NCI-H345 treated with DMSO at 0.1 percent for 48 hours (cell line): ENCODE measurements around the gene CEACAM19.
"Not testable (repeated sequence)": the region's sequence is repeated elsewhere in the genome, so short reads cannot be mapped to it uniquely, and the experiment has no call there.

ENCODE experiments used
- DNase-seq: peaks from one replicate; lab custom pipeline; 2025; ENCODE audit not compliant: unreplicated experiment; lab: John Stamatoyannopoulos, UW

CEACAM19 gene

GRCh38 chr19:44671400-44671799, at the start of gene CEACAM19:
TSS of gene CEACAM19 (plus strand) at chr19:44671482. CDS start at chr19:44671932, 450 bp downstream.
- no peak for DNase-seq

DNA sequence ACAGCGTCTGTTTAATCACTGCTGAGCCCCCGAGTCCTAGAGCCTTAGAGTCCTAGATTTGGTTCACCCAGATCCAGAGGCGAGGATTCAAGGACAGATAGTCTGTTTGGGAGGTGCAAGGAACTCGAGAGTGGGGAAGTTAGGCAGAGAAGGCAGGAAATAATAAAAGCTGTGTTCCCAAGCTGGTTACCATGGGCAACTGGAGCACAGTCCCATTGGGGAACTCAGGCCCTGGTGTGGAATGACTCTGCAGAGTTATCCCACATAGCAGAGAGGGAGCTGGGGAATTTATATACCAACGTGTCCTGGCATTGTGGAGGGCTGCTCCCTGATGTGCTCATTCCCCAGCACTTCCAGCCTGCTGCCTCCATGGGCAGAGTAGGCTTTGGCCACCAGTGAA, 48.2 kb upstream of the CEACAM19 start:
- DNase-seq: no peak

DNA sequence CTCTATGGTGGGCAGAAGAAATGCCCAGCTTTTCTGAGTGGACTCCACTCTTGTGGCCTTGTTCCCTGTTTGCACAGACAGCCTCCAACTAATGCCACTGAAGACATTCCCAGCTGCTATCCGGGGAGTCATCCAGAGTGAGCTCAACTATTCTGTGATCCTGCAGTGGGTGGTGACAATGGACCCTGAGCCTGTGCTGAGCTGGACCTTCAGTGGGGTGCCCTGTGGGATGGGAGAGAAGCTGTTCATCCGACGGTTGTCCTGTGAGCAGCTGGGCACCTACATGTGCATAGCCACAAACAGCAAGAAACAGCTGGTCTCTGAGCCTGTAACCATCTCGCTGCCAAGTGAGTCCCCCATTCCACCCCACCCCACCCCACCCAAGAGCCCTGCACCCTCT, 47.7 kb upstream of the CEACAM19 start:
- DNase-seq: no peak

DNA sequence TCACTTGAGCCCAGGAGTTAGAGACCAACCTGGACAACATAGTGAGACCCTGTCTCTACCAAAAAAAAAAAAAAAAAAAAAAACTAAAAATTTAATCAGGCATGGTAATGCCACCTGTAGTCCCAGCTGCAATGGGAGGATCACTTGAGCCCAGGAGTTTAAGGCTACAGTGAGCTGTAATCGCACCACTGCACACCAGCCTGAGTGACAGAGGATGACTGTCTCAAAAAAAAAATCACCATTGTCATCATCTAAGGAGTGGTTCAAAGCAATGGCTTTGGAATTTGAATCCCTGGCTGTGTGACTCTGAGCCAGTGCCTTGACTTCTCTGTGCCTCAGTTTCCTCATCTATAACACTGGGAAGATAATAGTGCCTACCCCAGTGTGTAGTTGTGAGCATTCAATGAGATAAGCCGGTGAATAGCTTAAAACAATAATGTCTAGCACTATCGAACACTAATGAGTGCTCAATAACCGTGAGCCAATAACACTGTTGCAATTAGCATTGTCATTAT, 46.4 kb upstream of the CEACAM19 start:
- no peak for DNase-seq

DNA sequence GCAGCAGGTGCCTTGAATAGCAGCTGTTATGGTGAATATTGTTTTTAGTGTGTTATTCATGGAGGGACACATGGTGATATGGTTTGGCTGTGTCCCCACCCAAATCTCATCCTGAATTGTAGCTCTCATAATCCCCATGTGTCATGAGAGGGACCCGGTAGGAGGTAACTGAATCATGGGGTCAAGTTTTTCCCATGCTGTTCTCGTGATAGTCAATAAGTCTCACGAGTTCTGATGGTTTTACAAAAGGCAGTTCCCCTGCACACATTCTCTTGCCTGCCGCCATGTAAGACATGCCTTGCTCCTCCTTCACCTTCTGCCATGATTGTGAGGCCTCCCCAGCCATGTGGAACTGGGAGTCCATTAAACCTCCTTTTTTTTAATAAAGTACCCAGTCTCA, 45.6 kb upstream of the CEACAM19 start:
- not testable (repeated sequence) for DNase-seq

- DNase-seq: no peak
These were observed 45.1 kb upstream of the CEACAM19 start for GRCh38 chr19:44626048-44626624.

GRCh38 chr19:44627631-44628030, 43.7 kb upstream of the CEACAM19 start:
- DNase-seq: no peak

DNA sequence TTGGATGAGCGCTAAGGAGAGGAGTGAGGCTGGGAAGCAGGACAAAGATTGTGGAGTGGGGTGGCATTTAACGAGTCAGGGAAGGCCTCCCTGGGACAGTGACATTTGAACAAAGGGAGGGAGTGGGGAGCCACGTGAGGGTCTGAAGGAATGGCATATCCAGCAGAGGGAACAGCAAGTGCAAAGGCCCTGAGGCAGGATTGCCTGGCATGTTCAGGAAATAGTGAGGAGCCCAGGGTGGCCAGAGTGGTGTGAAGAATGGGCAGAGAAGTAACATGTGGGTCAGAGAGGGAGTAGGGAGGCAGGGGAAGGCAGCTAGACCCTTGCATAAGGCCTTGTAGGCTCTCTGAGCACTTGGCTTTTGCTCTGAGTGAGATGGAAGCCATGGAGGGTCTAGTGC, 42.5 kb upstream of the CEACAM19 start:
- DNase-seq: no peak

DNA sequence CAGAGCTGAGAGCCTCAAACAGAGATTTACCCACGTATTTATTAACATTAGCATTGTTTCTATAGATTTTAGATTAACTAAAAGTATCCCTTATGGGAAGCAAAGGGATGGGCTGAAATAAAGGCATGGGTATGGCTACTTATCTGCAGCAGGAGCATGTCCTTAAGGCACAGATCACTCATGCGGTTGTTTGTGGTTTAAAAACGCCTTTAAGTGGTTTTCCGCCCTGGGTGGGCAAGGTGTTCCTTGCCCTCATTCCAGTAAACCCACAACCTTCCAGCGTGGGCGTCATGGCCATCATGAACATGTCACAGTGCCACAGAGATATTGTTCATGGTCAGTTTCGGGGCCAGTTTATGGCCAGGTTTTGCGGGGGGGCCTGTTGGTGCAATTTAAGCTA, 39.7 kb upstream of the CEACAM19 start:
- not testable (repeated sequence) for DNase-seq

GRCh38 chr19:44634058-44634457, 37.2 kb upstream of the CEACAM19 start:
- DNase-seq: not testable (repeated sequence)

- DNase-seq: no peak
These were observed 36.5 kb upstream of the CEACAM19 start for GRCh38 chr19:44634785-44635184.

- DNase-seq: no peak
These were observed 35.5 kb upstream of the CEACAM19 start for GRCh38 chr19:44635581-44636438.

GRCh38 chr19:44636439-44637389, 34.6 kb upstream of the CEACAM19 start:
- no peak for DNase-seq

- DNase-seq: no peak
These were observed 33.9 kb upstream of the CEACAM19 start for GRCh38 chr19:44637390-44637764.

DNA sequence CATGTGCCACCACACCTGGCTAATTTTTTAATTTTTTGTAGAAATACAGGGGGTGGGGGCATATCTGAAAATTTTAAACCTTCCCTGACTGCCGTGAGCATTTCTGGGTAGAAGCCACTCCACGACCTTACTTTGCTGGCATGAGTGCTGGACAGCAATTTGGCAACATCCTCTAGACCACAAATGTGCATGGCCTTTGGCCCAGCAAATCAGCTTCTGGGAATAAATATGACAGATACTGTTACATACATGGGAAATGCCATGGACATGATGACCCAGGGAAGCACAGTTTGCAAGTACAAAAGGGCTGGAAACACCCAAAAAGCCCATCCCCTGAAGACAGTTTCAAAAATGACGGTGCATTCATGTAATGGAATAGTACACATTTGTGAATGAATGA, 30.8 kb upstream of the CEACAM19 start:
- no peak for DNase-seq

DNA sequence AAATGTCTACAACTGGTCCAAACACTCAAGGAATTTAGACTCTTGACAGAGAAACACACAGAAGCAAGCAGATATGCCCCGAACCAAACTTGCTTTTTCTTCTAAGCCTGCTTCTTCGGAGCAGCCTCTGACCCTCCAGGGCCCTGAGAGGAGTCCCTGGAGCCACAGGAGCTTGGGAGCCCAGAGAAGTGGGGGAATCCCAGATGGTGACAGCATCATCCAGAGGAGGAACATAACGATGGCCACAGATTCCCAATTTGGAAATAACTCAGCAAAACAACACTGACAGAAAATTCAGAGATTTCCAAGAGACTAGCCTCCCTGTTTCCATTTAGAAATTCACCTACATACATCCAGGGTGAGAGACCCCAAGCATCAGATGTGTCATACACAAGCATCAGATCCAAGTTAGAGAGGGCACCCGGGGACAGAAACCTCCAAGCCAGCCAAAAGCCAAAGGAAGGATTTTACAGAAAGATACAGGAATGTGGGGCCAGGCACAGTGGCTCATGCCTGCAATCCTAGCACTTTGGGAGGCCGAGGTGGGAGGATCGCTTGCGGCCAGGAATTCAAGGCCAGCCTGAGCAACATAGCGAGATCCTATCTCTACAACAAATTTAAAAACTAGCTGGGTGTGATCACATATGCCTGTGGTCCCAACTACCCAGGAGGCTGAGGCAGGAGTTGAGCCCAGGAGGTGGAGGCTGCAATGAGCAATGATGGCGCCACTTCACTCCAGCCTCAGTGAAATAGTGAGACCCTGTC, 29.6 kb upstream of the CEACAM19 start:
- DNase-seq: no peak

DNA sequence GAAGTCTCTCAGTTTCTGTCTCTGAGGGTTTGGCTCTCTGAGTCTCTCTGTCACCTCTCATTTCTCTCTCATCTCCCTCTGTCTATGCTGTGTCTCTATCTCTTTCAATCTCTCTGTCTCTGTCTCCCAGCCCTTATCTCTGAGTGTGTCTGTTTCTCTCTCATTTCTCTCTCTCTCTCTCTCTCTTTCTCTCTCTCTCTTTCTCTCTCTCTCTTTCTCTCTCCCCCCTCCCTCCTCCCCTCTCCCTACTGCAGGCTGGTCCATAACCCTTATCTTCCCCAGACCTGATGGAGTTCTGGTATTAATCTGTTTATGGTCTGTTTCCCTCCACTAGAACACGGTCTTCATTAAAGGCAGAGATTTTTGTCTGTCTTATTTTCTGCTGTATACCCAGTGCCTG, 28.9 kb upstream of the CEACAM19 start:
- no peak for DNase-seq

DNA sequence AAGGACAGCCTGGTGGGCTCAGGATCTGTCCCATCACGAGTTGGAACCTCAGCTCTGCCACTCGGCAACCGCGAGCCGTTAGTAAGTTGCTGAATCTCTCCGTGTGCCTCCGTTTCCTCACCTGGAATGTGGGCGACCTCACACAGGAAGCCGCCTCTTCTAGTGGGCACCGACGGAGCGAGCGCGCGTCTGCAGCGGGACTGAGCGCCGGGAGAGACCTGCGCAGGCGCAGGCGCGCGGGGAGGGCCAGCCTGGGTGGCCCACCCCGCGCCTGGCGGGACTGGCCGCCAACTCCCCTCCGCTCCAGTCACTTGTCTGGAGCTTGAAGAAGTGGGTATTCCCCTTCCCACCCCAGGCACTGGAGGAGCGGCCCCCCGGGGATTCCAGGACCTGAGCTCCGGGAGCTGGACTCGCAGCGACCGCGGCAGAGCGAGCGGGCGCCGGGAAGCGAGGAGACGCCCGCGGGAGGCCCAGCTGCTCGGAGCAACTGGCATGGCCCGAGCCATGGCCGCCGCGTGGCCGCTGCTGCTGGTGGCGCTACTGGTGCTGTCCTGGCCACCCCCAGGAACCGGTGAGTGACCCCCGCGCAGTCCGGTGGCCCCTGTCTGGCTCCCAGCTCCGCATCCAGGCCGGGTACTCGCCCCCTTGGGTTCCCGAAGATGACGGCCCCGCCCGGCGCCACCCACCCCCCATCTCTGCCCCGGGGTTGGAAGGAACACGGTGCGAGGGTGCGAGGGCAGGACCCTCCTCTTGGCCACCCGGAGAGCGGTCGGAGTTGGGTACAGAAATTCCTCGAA, 27.5 kb upstream of the CEACAM19 start, which contains the start of gene PVR:
TSS of gene PVR (plus strand) at position 306 of the 797 bp plus-strand sequence. CDS start at position 493, 187 bp downstream.
- peak; percentile 17 for DNase-seq

GRCh38 chr19:44644402-44645016, 26.8 kb upstream of the CEACAM19 start:
- DNase-seq: no peak
